LNCaP clone FGC (cell line): Measurements from ENCODE around the gene SMAD2.
A peak's percentile ranks its signal among the peaks of the same experiment; 100 is the strongest.
"Not testable (repeated sequence)": the region's sequence is repeated elsewhere in the genome, so short reads cannot be mapped to it uniquely, and the experiment has no call there.

Experiments used
- DNase-seq: peaks from one replicate; pipeline ENCODE4 v3.0.0-alpha.2; 2011; ENCODE audit warnings: low read depth
- H3K4me3 ChIP-seq: 2 replicates; pipeline ENCODE4 v1.5.1; 2011; ENCODE audit warnings: mild to moderate bottlenecking, low read depth, low read length, control low read depth
- TF ChIP-seq, protein P1 (sequence below): IDR thresholded peaks from 2 replicates; pipeline ENCODE4 v1.5.1; 2012; ENCODE audit warnings: mild to moderate bottlenecking; ENCODE audit not compliant: control insufficient read depth, insufficient read depth; ENCODE audit errors: extremely low read depth

The SMAD2 gene

DNA sequence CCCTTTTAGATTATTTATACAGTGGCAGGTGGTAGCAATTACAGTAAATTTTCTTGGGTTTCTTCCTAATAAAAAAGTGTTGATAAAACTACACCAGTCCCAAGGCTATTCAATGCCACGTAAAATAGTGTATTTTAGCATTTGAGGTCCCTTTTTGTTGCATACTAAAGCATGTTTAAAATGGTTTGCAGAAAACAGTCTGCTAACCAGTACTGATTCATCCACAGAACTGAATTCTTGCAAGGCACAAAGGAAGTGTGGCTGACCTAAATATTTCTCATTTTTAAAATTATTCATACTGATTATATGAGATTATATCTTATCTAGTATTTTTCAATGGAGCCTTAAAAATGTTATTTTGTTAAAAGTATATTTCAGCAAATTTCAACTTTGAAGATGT is 98.1 kb downstream of the SMAD2 start:
- H3K4me3 ChIP-seq: no peak overlapping the region
- DNase-seq: no peak
- TF ChIP-seq, protein P1, sequence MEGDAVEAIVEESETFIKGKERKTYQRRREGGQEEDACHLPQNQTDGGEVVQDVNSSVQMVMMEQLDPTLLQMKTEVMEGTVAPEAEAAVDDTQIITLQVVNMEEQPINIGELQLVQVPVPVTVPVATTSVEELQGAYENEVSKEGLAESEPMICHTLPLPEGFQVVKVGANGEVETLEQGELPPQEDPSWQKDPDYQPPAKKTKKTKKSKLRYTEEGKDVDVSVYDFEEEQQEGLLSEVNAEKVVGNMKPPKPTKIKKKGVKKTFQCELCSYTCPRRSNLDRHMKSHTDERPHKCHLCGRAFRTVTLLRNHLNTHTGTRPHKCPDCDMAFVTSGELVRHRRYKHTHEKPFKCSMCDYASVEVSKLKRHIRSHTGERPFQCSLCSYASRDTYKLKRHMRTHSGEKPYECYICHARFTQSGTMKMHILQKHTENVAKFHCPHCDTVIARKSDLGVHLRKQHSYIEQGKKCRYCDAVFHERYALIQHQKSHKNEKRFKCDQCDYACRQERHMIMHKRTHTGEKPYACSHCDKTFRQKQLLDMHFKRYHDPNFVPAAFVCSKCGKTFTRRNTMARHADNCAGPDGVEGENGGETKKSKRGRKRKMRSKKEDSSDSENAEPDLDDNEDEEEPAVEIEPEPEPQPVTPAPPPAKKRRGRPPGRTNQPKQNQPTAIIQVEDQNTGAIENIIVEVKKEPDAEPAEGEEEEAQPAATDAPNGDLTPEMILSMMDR: no peak

DNA sequence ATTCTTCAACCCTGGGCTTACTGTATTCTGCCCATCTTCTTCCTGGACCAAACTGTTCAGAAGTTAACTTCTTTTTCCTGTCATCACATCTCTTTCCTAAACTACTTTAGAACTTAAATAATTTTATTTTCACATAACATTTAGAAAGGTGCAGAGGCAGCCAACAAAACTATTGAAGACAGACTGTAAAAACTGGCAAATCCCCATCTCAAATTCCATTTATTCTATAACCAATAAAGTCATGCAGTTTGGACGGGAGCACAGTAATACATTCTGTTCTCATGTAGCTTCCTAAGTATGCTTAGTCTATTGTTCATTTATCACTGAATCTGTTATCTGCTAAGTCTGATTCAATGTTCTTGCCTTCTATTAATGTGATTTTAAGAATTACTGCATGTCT is 99.1 kb downstream of the SMAD2 start:
- H3K4me3 ChIP-seq: no peak overlapping the region

DNA sequence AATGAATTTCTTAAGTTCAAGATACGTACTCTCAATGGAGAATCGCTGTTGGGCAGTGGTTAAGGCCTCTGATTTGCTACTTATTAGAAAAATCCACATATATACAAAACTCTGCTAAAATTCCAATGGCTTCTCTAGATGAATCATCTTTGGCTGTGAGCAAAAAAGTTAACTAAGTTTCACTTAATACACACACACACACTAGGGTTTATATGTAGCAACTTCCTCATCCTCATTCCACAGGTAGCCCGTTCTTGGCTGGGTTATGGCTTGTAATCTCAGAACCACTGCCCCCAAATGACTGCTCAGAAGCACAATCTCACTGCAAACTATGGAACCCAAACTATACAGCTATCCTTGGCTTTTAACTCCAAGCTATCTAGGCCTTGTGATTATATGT is 99.7 kb downstream of the SMAD2 start:
- H3K4me3 ChIP-seq: no peak overlapping the region
- DNase-seq: no peak
- TF ChIP-seq, protein P1: no peak

More for the DNA sequence above, 99.1 kb downstream of the SMAD2 start:
- TF ChIP-seq, protein P1: no peak
- no peak for DNase-seq

DNA sequence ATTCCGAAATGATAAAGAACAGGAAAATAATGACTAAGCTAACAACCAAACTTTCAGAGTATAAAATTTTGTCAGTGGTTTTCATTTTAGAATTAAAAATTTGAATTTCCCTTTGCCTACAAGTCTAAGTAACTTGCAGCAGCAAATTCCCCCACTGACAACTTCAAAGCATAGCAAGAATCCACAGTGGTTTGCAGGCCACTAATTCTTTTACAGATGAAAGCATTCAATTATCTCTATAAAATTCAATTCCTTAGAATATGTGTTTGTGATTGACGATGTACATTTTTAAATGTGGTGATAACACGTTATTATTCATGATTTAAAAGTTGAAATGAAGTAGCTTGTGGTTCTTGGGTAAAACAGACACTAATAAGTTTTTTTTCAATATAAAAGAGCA is 100.6 kb downstream of the SMAD2 start:
- no peak overlapping the region for H3K4me3 ChIP-seq
- no peak for DNase-seq
- TF ChIP-seq, protein P1: no peak

DNA sequence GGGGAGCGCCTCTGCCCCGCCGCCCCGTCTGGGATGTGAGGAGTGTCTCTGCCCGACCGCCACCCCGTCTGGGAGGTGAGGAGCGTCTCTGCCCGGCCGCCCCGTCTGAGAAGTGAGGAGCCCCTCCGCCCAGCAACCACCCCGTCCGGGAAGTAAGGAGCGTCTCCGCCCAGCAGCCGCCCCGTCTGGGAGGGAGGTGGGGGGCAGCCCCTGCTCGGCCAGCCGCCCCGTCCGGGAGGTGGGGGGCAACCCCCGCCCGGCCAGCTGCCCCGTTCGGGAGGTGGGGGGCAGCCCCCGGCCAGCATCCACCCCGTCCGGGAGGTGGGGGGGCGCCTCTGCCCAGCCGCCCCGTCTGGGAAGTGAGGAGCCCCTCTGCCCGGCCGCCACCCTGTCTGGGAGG is 102.4 kb downstream of the SMAD2 start:
- DNase-seq, H3K4me3 ChIP-seq: not testable (repeated sequence)

DNA sequence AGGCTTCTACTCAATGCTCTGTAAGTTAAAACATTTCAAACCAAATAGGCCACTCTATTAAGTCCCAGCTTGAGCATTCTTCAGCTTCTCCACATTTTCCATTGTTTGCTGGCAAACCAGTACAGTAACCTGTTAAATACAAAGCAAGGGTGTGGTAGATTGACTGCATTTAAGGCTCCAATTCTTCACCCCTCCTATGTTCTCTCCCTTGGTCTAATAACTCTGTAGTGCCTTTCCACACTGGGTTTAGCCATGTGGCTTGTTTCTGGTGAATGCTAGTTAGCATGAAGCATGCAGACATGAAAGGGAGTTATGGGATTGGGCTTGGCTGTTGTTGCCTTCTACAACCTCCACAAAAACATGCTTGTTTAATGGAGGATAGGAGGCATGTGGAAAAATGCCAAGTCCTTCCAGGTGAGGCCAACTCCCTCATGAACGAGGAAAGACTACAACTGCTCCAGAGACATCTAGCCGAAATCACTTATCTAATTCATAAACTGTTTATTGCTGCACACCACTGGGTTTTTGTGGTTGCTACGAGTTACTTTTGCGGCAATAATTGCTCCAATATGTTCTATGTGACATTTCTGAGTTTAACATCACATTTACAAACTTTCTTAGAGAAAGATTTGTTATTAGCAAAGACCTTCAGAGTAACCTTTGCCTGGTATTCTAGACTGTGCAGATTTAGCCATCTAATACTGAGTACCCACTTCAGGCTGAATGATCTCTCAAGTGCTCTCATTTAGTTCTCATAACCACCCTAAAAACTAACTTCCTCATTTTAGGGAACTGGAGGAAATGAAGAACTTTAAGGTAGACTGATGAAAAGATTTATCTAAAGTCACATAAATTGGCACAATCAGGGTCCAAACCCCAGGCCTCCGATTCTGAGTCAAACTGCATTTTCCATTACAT is 104.0 kb downstream of the SMAD2 start:
- no peak for DNase-seq
- H3K4me3 ChIP-seq: no peak overlapping the region
- TF ChIP-seq, protein P1: no peak

DNA sequence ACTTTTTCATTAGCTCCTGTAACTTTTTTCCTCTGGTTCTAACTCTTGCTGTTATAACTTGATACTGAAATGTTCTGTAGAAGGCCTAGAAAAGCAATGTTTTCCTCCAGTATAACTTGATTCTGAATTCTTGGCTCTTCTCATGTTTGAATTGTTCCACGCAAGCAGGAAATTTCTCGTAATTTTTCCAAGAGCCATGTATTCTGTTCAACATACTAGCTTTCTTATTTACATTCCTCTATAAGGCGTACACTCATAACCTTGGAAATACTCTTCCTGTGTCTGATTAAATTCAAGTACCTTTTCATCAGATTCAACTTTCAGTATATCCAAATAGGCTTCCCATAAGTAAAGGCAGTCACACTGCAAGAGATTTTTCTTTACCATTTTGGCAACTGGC is 109.1 kb downstream of the SMAD2 start:
- TF ChIP-seq, protein P1: no peak
- DNase-seq: peak; percentile 11
- no peak overlapping the region for H3K4me3 ChIP-seq
